OCI-LY3 (cell line): ENCODE data around the gene ZBTB16.

ENCODE experiments used
- H2AFZ ChIP-seq: fragments of 200-600, 300-600 bp; shearing (Covaris generic); 2 replicates; pipeline ENCODE4 v1.6.0; 2014; ENCODE audit warnings: antibody characterized with exemption, low read depth, low read length
- H3K27ac ChIP-seq: fragments of 200-600, 300-600 bp; sonication (generic); 2 replicates; pipeline ENCODE4 v1.5.1; 2014; ENCODE audit warnings: mild to moderate bottlenecking, low read length, moderate library complexity, mixed read lengths
- H3K27me3 ChIP-seq: fragments of 200-600, 300-600 bp; sonication (generic); 2 replicates; pipeline ENCODE4 v1.6.1; 2014; ENCODE audit warnings: low read depth, low read length, mixed read lengths
- H3K36me3 ChIP-seq: fragments of 200-600, 300-600 bp; sonication (generic); replicated peaks from 2 replicates; pipeline ENCODE3; 2014; ENCODE audit warnings: low read depth, low read length, mixed read lengths
- H3K4me1 ChIP-seq: fragments of 300-600, 200-600 bp; sonication (generic); 2 replicates; pipeline ENCODE4 v1.6.1; 2014; ENCODE audit warnings: low read length, mixed read lengths
- H3K4me2 ChIP-seq: fragments of 200-600, 300-600 bp; sonication (generic); 2 replicates; pipeline ENCODE4 v1.6.1; 2014; ENCODE audit warnings: low read length, mixed read lengths
- H3K4me3 ChIP-seq: fragments of 300-600, 200-600 bp; sonication (generic); 2 replicates; pipeline ENCODE4 v1.5.1; 2014; ENCODE audit warnings: antibody characterized with exemption, mild to moderate bottlenecking, low read length, moderate library complexity
- H3K79me2 ChIP-seq: fragments of 300-600, 200-600 bp; shearing (Covaris generic); 2 replicates; pipeline ENCODE4 v1.6.1; 2014; ENCODE audit warnings: mild to moderate bottlenecking, low read length, mixed read lengths
- H3K9ac ChIP-seq: fragments of 300-600, 200-600 bp; shearing (Covaris generic); 2 replicates; pipeline ENCODE4 v1.6.0; 2014; ENCODE audit warnings: mild to moderate bottlenecking, low read length, moderate library complexity
- H3K9me3 ChIP-seq: fragments of 200-600, 300-600 bp; shearing (Covaris generic); 2 replicates; pipeline ENCODE4 v1.6.1; 2014; ENCODE audit warnings: low read length, mixed read lengths; ENCODE audit not compliant: insufficient read depth
- H4K20me1 ChIP-seq: fragments of 200-600, 300-600 bp; sonication (generic); 2 replicates; pipeline ENCODE4 v1.6.1; 2016; ENCODE audit warnings: low read length, mixed read lengths; ENCODE audit not compliant: insufficient read depth
- CTCF ChIP-seq: fragments of 200-600, 300-600 bp; sonication (generic); IDR thresholded peaks from 2 replicates; pipeline ENCODE4 v1.5.1; 2014; ENCODE audit warnings: antibody characterized with exemption, low read length, low read depth
- EZH2phosphoT487 ChIP-seq: fragments of 200-600 bp; shearing (Covaris generic); IDR thresholded peaks from 2 replicates; pipeline ENCODE4 v1.6.1; 2018; ENCODE audit warnings: antibody characterized with exemption, mixed run types, low read depth

The ZBTB16 gene

GRCh38 chr11:114070464-114071139 is 11.1 kb downstream of the ZBTB16 start:
- TF ChIP-seq CTCF (no peak), EZH2phosphoT487 (no peak)
- no peaks in the 10 kb centered on the region for H3K4me1 ChIP-seq

GRCh38 chr11:114073007-114073827 is 13.7 kb downstream of the ZBTB16 start:
- Histone ChIP-seq H3K4me2 (no peak overlapping the region), H2AFZ (no peak overlapping the region), H3K9ac (no peak overlapping the region), H3K4me3 (no peak overlapping the region), H3K27me3 (peaks cover 22% of the 10 kb centered on the region), H3K9me3 (no peaks in the 10 kb centered on the region), H4K20me1 (no peaks in the 10 kb centered on the region), H3K36me3 (no peaks in the 10 kb centered on the region), H3K27ac (no peak overlapping the region), H3K4me1 (peaks cover 11% of the 10 kb centered on the region), H3K79me2 (no peaks in the 10 kb centered on the region)
- no peak for TF ChIP-seq CTCF
- TF ChIP-seq EZH2phosphoT487: no peak

More at GRCh38 chr11:114070464-114071139, 11.1 kb downstream of the ZBTB16 start:
- no peak overlapping the region for H2AFZ ChIP-seq
- H3K9me3 ChIP-seq: no peaks in the 10 kb centered on the region
- H3K27me3 ChIP-seq: 0 out of 2 replicates have a peak, but pooled peaks cover 2% of the 10 kb centered on the region
- H3K79me2 ChIP-seq: no peaks in the 10 kb centered on the region
- no peak overlapping the region for H3K27ac ChIP-seq
- no peak overlapping the region for H3K9ac ChIP-seq
- no peak overlapping the region for H3K4me2 ChIP-seq
- no peaks in the 10 kb centered on the region for H3K36me3 ChIP-seq
- no peak overlapping the region for H3K4me3 ChIP-seq
- H4K20me1 ChIP-seq: no peaks in the 10 kb centered on the region

DNA sequence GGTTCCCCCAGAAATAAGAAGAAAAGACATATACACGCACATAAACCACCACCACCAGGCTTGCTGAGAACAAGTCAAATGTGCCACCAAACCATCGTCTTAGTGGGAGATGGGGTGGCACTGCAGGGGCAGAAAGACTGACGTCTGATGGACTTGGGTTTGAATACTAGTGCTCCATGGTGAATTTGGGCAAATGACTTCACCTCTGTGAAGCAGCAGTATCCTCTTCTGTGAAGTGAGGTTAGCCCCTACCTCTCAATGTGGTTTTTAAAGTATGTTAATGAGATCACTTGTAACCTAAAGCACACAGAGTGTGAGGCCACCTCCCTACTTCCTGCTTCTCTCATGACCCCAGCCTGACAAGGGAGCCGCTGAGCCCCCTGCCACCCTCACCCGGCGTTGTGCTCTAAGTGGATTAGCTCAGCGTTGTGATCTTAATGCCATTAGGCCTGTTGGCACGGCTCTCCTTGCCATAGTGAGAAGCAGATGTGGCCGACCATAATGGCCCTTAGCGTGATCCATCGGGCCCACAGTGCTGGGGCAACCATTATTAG is 14.4 kb downstream of the ZBTB16 start:
- Histone ChIP-seq H3K36me3 (no peaks in the 10 kb centered on the region), H3K9ac (no peak overlapping the region), H3K27me3 (peaks cover 27% of the 10 kb centered on the region), H3K4me3 (no peak overlapping the region), H3K27ac (no peak overlapping the region), H2AFZ (no peak overlapping the region), H3K9me3 (no peaks in the 10 kb centered on the region), H3K79me2 (no peaks in the 10 kb centered on the region), H3K4me1 (peaks cover 11% of the 10 kb centered on the region), H4K20me1 (no peaks in the 10 kb centered on the region), H3K4me2 (no peak overlapping the region)
- no peak for TF ChIP-seq CTCF
- no peak for TF ChIP-seq EZH2phosphoT487
